Gastroesophageal sphincter (tissue), 3 donors: Measurements from ENCODE around the gene CNTNAP2.

Experiments used
- CTCF ChIP-seq, 4 experiments: fragments of 200-600 bp in 2 of 4; fragments of 450-650 bp in 2 of 4; sonication (generic) in 1 of 4; IDR thresholded peaks; one replicate each; pipeline ENCODE4 v1.5.1; 2017 to 2019; ENCODE audit warnings: antibody characterized with exemption in 4 of 4, mild to moderate bottlenecking in 2 of 4, moderate library complexity in 2 of 4
- EP300 ChIP-seq: sonication (generic); formaldehyde crosslinking; IDR thresholded peaks from one replicate; pipeline ENCODE4 v1.6.1; 2017; ENCODE audit warnings: antibody characterized with exemption, mild to moderate bottlenecking
- POLR2AphosphoS5 ChIP-seq: sonication (generic); formaldehyde crosslinking; IDR thresholded peaks from one replicate; pipeline ENCODE4 v1.6.1; 2017; ENCODE audit warnings: antibody characterized with exemption

GRCh38 chr7:147153571-147153970 is 1037.0 kb downstream of the CNTNAP2 start:
- TF ChIP-seq POLR2AphosphoS5 (no peak), CTCF (IDR thresholded peaks at IDR 0.05) (no peak), EP300 (no peak)
